ENCODE results near the gene APBA1. TPM values are rescaled to one million over a fixed set of nuclear protein-coding genes. Genes with fewer than 3 reads are reported as not detected.

APBA1 gene
- total RNA-seq, 2 experiments from 2014 or later = 0.47 to 1.4 TPM

GRCh38 chr9:69605406-69605805, 66.8 kb downstream of the APBA1 start:
- no peak overlapping the region for H3K27ac ChIP-seq (ENCODE audit: low read depth in 1 of 2, low read length in 2 of 2)
- Mint-ChIP-seq H3K36me3 (ENCODE audit: low read depth) (no peaks in the 10 kb centered on the region), H3K9me3 (peaks cover 3% of the 10 kb centered on the region), H3K4me1 (ENCODE audit: low read depth) (no peaks in the 10 kb centered on the region), H3K4me3 (no peak overlapping the region), H3K27me3 (peaks cover 8% of the 10 kb centered on the region), H3K27ac (no peak overlapping the region)
- ChIA-PET POLR2A (no interaction called here), CTCF (no interaction called here)
- no peaks in the 10 kb centered on the region for H3K27me3 ChIP-seq (ENCODE audit: control insufficient read depth in 1 of 2, insufficient read depth in 2 of 2, low read length in 2 of 2)
- ATAC-seq (ENCODE audit: poor library complexity) (no peak), DNase-seq (no peak)
- H3K36me3 ChIP-seq (ENCODE audit: insufficient read depth, low read length) = no peaks in the 10 kb centered on the region
- H3K4me1 ChIP-seq (ENCODE audit: insufficient read depth, low read length) = no peaks in the 10 kb centered on the region
- no peak overlapping the region for H3K4me3 ChIP-seq (ENCODE audit: low read length)
- intact Hi-C loops (cut with DNase I, micrococcal nuclease) = no loop called here
- H3K9me3 ChIP-seq (ENCODE audit: control insufficient read depth in 1 of 2, insufficient read depth in 1 of 2, low read length in 2 of 2) = no peaks in the 10 kb centered on the region
- TF ChIP-seq CTCF (IDR thresholded peaks at IDR 0.05) = no peak

GRCh38 chr9:69604568-69605219, 67.5 kb downstream of the APBA1 start:
- no peaks in the 10 kb centered on the region for H3K4me1 Mint-ChIP-seq (ENCODE audit: low read depth)
- ChIA-PET POLR2A (no interaction called here), CTCF (no interaction called here)
- no peaks in the 10 kb centered on the region for H3K36me3 ChIP-seq (ENCODE audit: insufficient read depth, low read length)
- intact Hi-C loops (cut with DNase I, micrococcal nuclease) = no loop called here
- ATAC-seq (ENCODE audit: poor library complexity) = no peak
- TF ChIP-seq CTCF (IDR thresholded peaks at IDR 0.05) = no peak
- H3K27ac Mint-ChIP-seq = no peak overlapping the region
- H3K4me1 ChIP-seq (ENCODE audit: insufficient read depth, low read length) = no peaks in the 10 kb centered on the region
- H3K4me3 ChIP-seq (ENCODE audit: low read length) = no peak overlapping the region
- H3K9me3 Mint-ChIP-seq = peaks cover 3% of the 10 kb centered on the region
- H3K27ac ChIP-seq (ENCODE audit: low read depth in 1 of 2, low read length in 2 of 2) = no peak overlapping the region
- H3K27me3 Mint-ChIP-seq = peaks cover 8% of the 10 kb centered on the region
- no peaks in the 10 kb centered on the region for H3K27me3 ChIP-seq (ENCODE audit: control insufficient read depth in 1 of 2, insufficient read depth in 2 of 2, low read length in 2 of 2)
- H3K4me3 Mint-ChIP-seq = no peak overlapping the region
- DNase-seq = no peak
- no peaks in the 10 kb centered on the region for H3K36me3 Mint-ChIP-seq (ENCODE audit: low read depth)
- no peaks in the 10 kb centered on the region for H3K9me3 ChIP-seq (ENCODE audit: control insufficient read depth in 1 of 2, insufficient read depth in 1 of 2, low read length in 2 of 2)

GRCh38 chr9:69603656-69604055, 68.5 kb downstream of the APBA1 start:
- Mint-ChIP-seq H3K36me3 (ENCODE audit: low read depth) (no peaks in the 10 kb centered on the region), H3K4me3 (no peak overlapping the region), H3K27me3 (peaks cover 8% of the 10 kb centered on the region), H3K9me3 (peaks cover 5% of the 10 kb centered on the region), H3K27ac (no peak overlapping the region), H3K4me1 (ENCODE audit: low read depth) (no peaks in the 10 kb centered on the region)
- no peak for DNase-seq
- ChIA-PET CTCF (no interaction called here), POLR2A (no interaction called here)
- intact Hi-C loops (cut with DNase I, micrococcal nuclease) = no loop called here
- Histone ChIP-seq H3K36me3 (ENCODE audit: insufficient read depth, low read length) (no peaks in the 10 kb centered on the region), H3K27me3 (ENCODE audit: control insufficient read depth in 1 of 2, insufficient read depth in 2 of 2, low read length in 2 of 2) (no peaks in the 10 kb centered on the region), H3K4me3 (ENCODE audit: low read length) (no peak overlapping the region), H3K9me3 (ENCODE audit: control insufficient read depth in 1 of 2, insufficient read depth in 1 of 2, low read length in 2 of 2) (no peaks in the 10 kb centered on the region), H3K27ac (ENCODE audit: low read depth in 1 of 2, low read length in 2 of 2) (no peak overlapping the region), H3K4me1 (ENCODE audit: insufficient read depth, low read length) (no peaks in the 10 kb centered on the region)
- TF ChIP-seq CTCF (IDR thresholded peaks at IDR 0.05) = no peak
- ATAC-seq (ENCODE audit: poor library complexity) = no peak

All from CD4-positive, alpha-beta T cell (primary cell).